22Rv1 (cell line): ENCODE measurements around the gene AQP7.

Experiments used
- H3K27ac ChIP-seq: fragments of 450-650 bp; 2 replicates; pipeline ENCODE4 v1.5.1; 2017
- ZFX ChIP-seq: fragments of 450-650 bp; IDR thresholded peaks from 2 replicates; pipeline ENCODE4 v1.6.1; 2017; ENCODE audit warnings: antibody characterized with exemption, borderline replicate concordance
- TF ChIP-seq, protein P1 (sequence below): fragments of 450-650 bp; IDR thresholded peaks from 2 replicates; pipeline ENCODE4 v1.5.1; 2017; ENCODE audit warnings: mild to moderate bottlenecking

Gene AQP7

DNA sequence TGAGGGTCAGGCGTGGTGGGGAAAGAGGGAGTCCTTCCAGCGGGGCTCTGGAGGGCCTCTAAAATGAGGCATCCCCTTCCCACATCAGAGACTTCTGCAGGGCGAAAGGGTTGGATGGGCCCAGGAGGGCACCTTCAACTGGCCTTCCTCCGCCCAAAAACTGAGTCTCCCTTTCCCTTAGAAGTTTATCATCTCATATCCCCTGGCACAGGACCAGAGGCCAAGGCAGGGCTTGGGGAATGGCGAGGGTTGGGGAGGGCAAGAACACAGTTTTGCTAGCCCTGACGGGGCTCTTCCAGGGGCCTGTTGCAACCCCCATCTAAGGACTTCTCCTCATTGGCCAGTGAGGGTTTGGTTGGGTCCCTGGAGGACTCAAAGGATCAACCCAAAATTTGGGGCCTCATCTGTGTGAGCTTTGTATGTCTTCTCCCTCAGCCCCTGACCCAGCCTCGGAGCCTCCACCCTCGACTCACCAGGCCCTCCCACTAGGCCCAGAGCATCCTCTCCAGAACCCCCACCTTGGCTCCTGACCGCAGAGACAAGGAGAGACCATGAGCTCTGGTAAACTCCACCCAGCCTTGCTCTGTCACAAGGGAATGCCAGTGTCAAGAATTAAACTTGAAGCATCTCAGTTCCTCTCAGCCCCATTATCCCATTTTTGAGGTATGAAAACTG lies 24.1 kb downstream of the AQP7 start:
- TF ChIP-seq ZFX, result no peak
- TF ChIP-seq, protein P1, sequence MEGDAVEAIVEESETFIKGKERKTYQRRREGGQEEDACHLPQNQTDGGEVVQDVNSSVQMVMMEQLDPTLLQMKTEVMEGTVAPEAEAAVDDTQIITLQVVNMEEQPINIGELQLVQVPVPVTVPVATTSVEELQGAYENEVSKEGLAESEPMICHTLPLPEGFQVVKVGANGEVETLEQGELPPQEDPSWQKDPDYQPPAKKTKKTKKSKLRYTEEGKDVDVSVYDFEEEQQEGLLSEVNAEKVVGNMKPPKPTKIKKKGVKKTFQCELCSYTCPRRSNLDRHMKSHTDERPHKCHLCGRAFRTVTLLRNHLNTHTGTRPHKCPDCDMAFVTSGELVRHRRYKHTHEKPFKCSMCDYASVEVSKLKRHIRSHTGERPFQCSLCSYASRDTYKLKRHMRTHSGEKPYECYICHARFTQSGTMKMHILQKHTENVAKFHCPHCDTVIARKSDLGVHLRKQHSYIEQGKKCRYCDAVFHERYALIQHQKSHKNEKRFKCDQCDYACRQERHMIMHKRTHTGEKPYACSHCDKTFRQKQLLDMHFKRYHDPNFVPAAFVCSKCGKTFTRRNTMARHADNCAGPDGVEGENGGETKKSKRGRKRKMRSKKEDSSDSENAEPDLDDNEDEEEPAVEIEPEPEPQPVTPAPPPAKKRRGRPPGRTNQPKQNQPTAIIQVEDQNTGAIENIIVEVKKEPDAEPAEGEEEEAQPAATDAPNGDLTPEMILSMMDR, result no peak
- H3K27ac ChIP-seq, result no peak overlapping the region

GRCh38 chr9:33377089-33377715 lies 25.2 kb downstream of the AQP7 start:
- H3K27ac ChIP-seq, result no peak overlapping the region
- TF ChIP-seq, protein P1, result no peak
- no peak for TF ChIP-seq ZFX

- TF ChIP-seq, protein P1, result no peak
- TF ChIP-seq ZFX, result no peak
- no peak overlapping the region for H3K27ac ChIP-seq
Measured at GRCh38 chr9:33375841-33376321, 26.5 kb downstream of the AQP7 start.

DNA sequence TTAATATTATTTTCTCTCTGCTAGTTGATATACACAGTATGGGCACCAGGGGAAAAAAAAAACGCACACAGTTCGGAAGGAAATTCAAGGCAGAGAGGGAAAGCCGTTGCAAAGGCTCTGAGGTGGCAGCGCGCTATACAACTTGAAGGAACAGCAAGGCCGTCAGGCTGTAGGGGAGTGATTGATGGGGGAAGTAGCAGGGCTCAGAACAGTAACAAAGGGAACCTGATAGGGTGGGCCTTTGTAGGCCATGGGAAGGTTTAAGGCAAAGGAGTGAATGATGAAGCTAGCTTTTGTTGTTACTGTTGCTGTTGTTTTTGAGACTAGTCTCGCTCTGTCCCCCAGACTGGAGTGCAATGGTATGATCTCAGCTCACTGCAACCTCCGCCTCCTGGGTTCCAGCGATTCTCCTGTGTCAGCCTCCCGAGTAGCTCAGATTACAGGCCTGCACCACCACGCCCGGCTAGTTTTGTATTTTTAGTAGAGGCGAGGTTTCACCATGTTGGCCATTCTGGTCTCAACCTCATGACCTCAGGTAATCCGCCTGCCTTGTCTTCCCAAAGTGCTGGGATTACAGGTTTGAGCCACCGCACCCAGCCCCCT lies 27.0 kb downstream of the AQP7 start:
- no peak overlapping the region for H3K27ac ChIP-seq
- TF ChIP-seq, protein P1, result peak; percentile 72
- TF ChIP-seq ZFX, result no peak

GRCh38 chr9:33374634-33375237 lies 27.6 kb downstream of the AQP7 start:
- peak overlapping the region; percentile 5; the same call in 1 of the 2 replicates for H3K27ac ChIP-seq
- TF ChIP-seq, protein P1, result peak; percentile 99
- TF ChIP-seq ZFX, result no peak

DNA sequence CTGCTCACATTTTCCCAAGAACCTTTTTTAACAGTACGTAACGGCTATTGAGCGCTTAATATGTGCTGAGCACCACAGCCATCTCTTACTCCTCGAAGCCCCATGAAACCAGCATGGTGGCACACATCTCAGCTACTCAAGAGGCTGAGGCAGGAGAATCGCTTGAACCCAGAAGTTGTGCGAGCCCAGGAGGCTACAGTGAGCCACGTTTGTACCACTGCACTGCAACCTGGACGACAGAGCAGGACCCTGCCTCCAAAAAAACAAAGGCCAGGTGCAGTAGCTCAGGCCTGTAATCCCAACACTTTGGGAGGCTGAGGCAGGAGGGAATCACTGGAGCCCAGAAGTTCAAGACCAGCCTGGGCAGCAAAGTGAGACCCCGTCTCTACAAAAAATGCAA lies 28.2 kb downstream of the AQP7 start:
- H3K27ac ChIP-seq, result peak overlapping the region; percentile 5; the same call in 1 of the 2 replicates
- TF ChIP-seq, protein P1, result no peak
- no peak for TF ChIP-seq ZFX
